ENCODE results near the gene CFAP45. TPM values are rescaled to one million over a fixed set of nuclear protein-coding genes. Genes with fewer than 3 reads are reported as not detected.

CFAP45 gene
- total and polyA plus RNA-seq, 9 of the 15 experiments (the other 6 are each of a cell fraction or from before 2014, with no cell fraction given), result 0.65 to 2.4 (median 1.5) TPM

- Histone ChIP-seq H3K27ac (ENCODE audit: extremely low read depth, low read depth, low read length) (no peak overlapping the region), H3K9me1 (ENCODE audit: control insufficient read depth, insufficient read depth, low read length) (no peaks in the 10 kb centered on the region), H3K9ac (ENCODE audit: insufficient read depth in 1 of 2, low read depth in 2 of 2, low read length in 2 of 2) (no peak overlapping the region), H3K27me3 (ENCODE audit: control insufficient read depth in 2 of 2, insufficient read depth in 2 of 2, low read length in 2 of 2) (peaks cover 28 to 88% of the 10 kb centered on the region in 2 experiments; a peak in 4 of 5 replicates), H3K4me1 (replicated peaks in 1 of 2; ENCODE audit: control insufficient read depth in 2 of 2, insufficient read depth in 2 of 2, low read length in 2 of 2) (peaks cover 0 to 5% of the 10 kb centered on the region in 2 experiments; a peak in 2 of 5 replicates), H3K36me3 (ENCODE audit: control insufficient read depth, insufficient read depth, low read length) (no peaks in the 10 kb centered on the region), H4K20me1 (replicated peaks; ENCODE audit: control insufficient read depth, insufficient read depth, low read length) (no peaks in the 10 kb centered on the region), H3K79me2 (ENCODE audit: control insufficient read depth, insufficient read depth, low read length) (no peaks in the 10 kb centered on the region), H3K4me3 (no peak overlapping the region), H2AFZ (ENCODE audit: low read depth, low read length) (no peak overlapping the region), H3K4me2 (ENCODE audit: insufficient read depth, low read length) (no peak overlapping the region), H3K9me3 (replicated peaks; ENCODE audit: control insufficient read depth, insufficient read depth, low read depth, low read length) (no peaks in the 10 kb centered on the region)
- in situ Hi-C loops (cut with MboI), result no loop called here
- ATAC-seq (no peak), FAIRE-seq (no peak), DNase-seq (ENCODE audit: extremely low read depth in 1 of 4, low spot score in 3 of 4) (no peak)
- ChIA-PET CTCF (ENCODE audit: low intra/inter-chr PET ratio) (no interaction called here), POLR2A (interaction anchor here (0.8 to 1.7 kb wide), 2 partner anchors 11 to 13 kb away, joined by 5 read pairs; no protein-coding TSS in a partner anchor)
- no TSS peak for BruUV-seq (replicated peaks)
- 13% methylated on average over 11 of the region's 11 CpGs for whole genome bisulfite sequencing (ENCODE audit: insufficient coverage, low coverage, missing lambda C conversion rate)
- TF ChIP-seq TCFL5 (CRISPR knock-in tag; conservative IDR thresholded peaks at IDR 0.05), result no peak
- no peak for TF ChIP-seq HDAC2 (IDR thresholded peaks at IDR 0.05)
- no peak for TF ChIP-seq ZNF518B (CRISPR knock-in tag; IDR thresholded peaks at IDR 0.05)
- intact Hi-C loops (cut with micrococcal nuclease), result no loop called here
Measured at GRCh38 chr1:159828581-159829272, 71.2 kb downstream of the CFAP45 start.

Data from K562 (cell line).